Measurements from ENCODE around the gene MOCS2. TPM values are rescaled to one million over a fixed set of nuclear protein-coding genes. Genes with fewer than 3 reads are reported as not detected.

Gene MOCS2
- polyA plus RNA-seq, 3 donors = 4.4 to 20.5 (median 18.4) TPM

- no peak overlapping the region for H2AFZ ChIP-seq (ENCODE audit: insufficient read depth, low read depth, low read length, poor library complexity, severe bottlenecking)
- H4K20me1 ChIP-seq (ENCODE audit: insufficient read depth, low read length) = no peaks in the 10 kb centered on the region
- no peak overlapping the region for H3K4me2 ChIP-seq (replicated peaks; ENCODE audit: extremely low read depth, low read length, poor library complexity, severe bottlenecking)
- whole genome bisulfite sequencing (ENCODE audit: insufficient coverage) = no CpG with 5 or more reads among the region's 1 CpG
- Mint-ChIP-seq H3K27ac (no peak overlapping the region), H3K4me1 (no peaks in the 10 kb centered on the region), H3K36me3 (no peaks in the 10 kb centered on the region), H3K9me3 (no peaks in the 10 kb centered on the region), H3K4me3 (no peak overlapping the region), H3K27me3 (ENCODE audit: low read depth in 3 of 3) (no peaks in the 10 kb centered on the region)
- H3K4me3 ChIP-seq (replicated peaks in 1 of 3; ENCODE audit: low read depth in 2 of 3, low read length in 3 of 3) = no peak overlapping the region
- H3K9ac ChIP-seq (ENCODE audit: insufficient read depth, low read length, poor library complexity, severe bottlenecking) = no peak overlapping the region
- intact Hi-C loops (cut with micrococcal nuclease) = no loop called here
- no peak for TF ChIP-seq CTCF (IDR thresholded peaks at IDR 0.05)
- H3K79me2 ChIP-seq (ENCODE audit: insufficient read depth, low read length) = no peaks in the 10 kb centered on the region
- no peaks in the 10 kb centered on the region for H3K27me3 ChIP-seq (ENCODE audit: control insufficient read depth in 2 of 2, insufficient read depth in 2 of 2, low read length in 2 of 2)
- H3K36me3 ChIP-seq (replicated peaks in 1 of 2; ENCODE audit: control insufficient read depth in 1 of 2, insufficient read depth in 2 of 2, low read length in 2 of 2) = no peaks in the 10 kb centered on the region
- no peaks in the 10 kb centered on the region for H3K4me1 ChIP-seq (ENCODE audit: control insufficient read depth in 1 of 2, insufficient read depth in 2 of 2, low read length in 2 of 2)
- no peak for DNase-seq
- H3K27ac ChIP-seq (ENCODE audit: low read depth in 1 of 2, low read length in 2 of 2) = no peak overlapping the region
- H3K9me3 ChIP-seq (replicated peaks in 1 of 2; ENCODE audit: control insufficient read depth in 1 of 2, insufficient read depth in 1 of 2, low read length in 2 of 2) = no peaks in the 10 kb centered on the region
These were observed 43.5 kb downstream of the MOCS2 start for GRCh38 chr5:53066088-53066487.

- WGBS (ENCODE audit: insufficient coverage) = no CpG with 5 or more reads among the region's 3 CpGs
- Histone ChIP-seq H3K9me3 (replicated peaks in 1 of 2; ENCODE audit: control insufficient read depth in 1 of 2, insufficient read depth in 1 of 2, low read length in 2 of 2) (no peaks in the 10 kb centered on the region), H3K27me3 (ENCODE audit: control insufficient read depth in 2 of 2, insufficient read depth in 2 of 2, low read length in 2 of 2) (no peaks in the 10 kb centered on the region), H4K20me1 (ENCODE audit: insufficient read depth, low read length) (no peaks in the 10 kb centered on the region), H3K4me1 (ENCODE audit: control insufficient read depth in 1 of 2, insufficient read depth in 2 of 2, low read length in 2 of 2) (no peaks in the 10 kb centered on the region), H2AFZ (ENCODE audit: insufficient read depth, low read depth, low read length, poor library complexity, severe bottlenecking) (no peak overlapping the region), H3K27ac (ENCODE audit: low read depth in 1 of 2, low read length in 2 of 2) (no peak overlapping the region), H3K79me2 (ENCODE audit: insufficient read depth, low read length) (no peaks in the 10 kb centered on the region), H3K4me3 (replicated peaks in 1 of 3; ENCODE audit: low read depth in 2 of 3, low read length in 3 of 3) (no peak overlapping the region), H3K36me3 (replicated peaks in 1 of 2; ENCODE audit: control insufficient read depth in 1 of 2, insufficient read depth in 2 of 2, low read length in 2 of 2) (no peaks in the 10 kb centered on the region), H3K4me2 (replicated peaks; ENCODE audit: extremely low read depth, low read length, poor library complexity, severe bottlenecking) (no peak overlapping the region), H3K9ac (ENCODE audit: insufficient read depth, low read length, poor library complexity, severe bottlenecking) (no peak overlapping the region)
- H3K9me3 Mint-ChIP-seq = no peaks in the 10 kb centered on the region
- H3K4me1 Mint-ChIP-seq = no peaks in the 10 kb centered on the region
- H3K27ac Mint-ChIP-seq = no peak overlapping the region
- intact Hi-C loops (cut with micrococcal nuclease) = no loop called here
- no peak for DNase-seq
- no peaks in the 10 kb centered on the region for H3K36me3 Mint-ChIP-seq
- no peak overlapping the region for H3K4me3 Mint-ChIP-seq
- H3K27me3 Mint-ChIP-seq (ENCODE audit: low read depth in 3 of 3) = no peaks in the 10 kb centered on the region
- no peak for TF ChIP-seq CTCF (IDR thresholded peaks at IDR 0.05)
These were observed 45.8 kb downstream of the MOCS2 start for GRCh38 chr5:53063791-53064190.
